Testis (tissue), 3 donors: ENCODE measurements around the gene RGS6. TPM values are rescaled to one million over a fixed set of nuclear protein-coding genes. Genes with fewer than 3 reads are reported as not detected.

ENCODE experiments used
- DNase-seq: peaks from one replicate; pipeline ENCODE4 v3.0.0-alpha.2; 2019
- H3K27ac ChIP-seq, 2 donors: fragments of 200-600 bp; sonication (generic); one replicate each; pipeline ENCODE4 v1.5.1; 2019
- H3K27me3 ChIP-seq: fragments of 200-600 bp; sonication (generic); one replicate; pipeline ENCODE4 v1.5.1; 2019
- H3K36me3 ChIP-seq: fragments of 200-600 bp; sonication (generic); one replicate; pipeline ENCODE4 v1.5.1; 2017; ENCODE audit warnings: low read depth; ENCODE audit errors: missing control alignments
- H3K4me1 ChIP-seq: fragments of 200-600 bp; sonication (generic); one replicate; pipeline ENCODE4 v1.5.1; 2019
- H3K4me3 ChIP-seq, 2 donors: fragments of 200-600 bp; sonication (generic); one replicate each; pipeline ENCODE4 v1.5.1; 2017 to 2019
- H3K9me3 ChIP-seq: fragments of 200-600 bp; sonication (generic); one replicate; pipeline ENCODE4 v1.5.1; 2017
- POLR2A ChIP-seq: fragments of 450-650 bp; IDR thresholded peaks from one replicate; pipeline ENCODE4 v1.6.1; 2017; ENCODE audit warnings: antibody characterized with exemption, mild to moderate bottlenecking, moderate library complexity
- WGBS, 2 donors: methylation state at CpG; one replicate each; pipeline ENCODE4 v1.1.5; 2018; 5-methylcytosine and 5-hydroxymethylcytosine counted together
- intact Hi-C: fragments of 100-400 bp; cut with DNase I; formaldehyde crosslinking; loops from one replicate; pipeline ENCODE4 v1.15.1; 2023; ENCODE audit warnings: low total_unique reads
- polyA plus RNA-seq: library from polyadenylated mRNA; stranded (reverse); fragments of 350-450 nt; fragmentation: Illumina TruSeq; extraction: RNeasy Lipid Tissue Mini Kit (QIAGEN cat#74804); gene quantifications from one replicate; pipeline ENCODE4 v1.2.3, GENCODE V29; 2014; ENCODE audit warnings: low read depth, low replicate concordance; ENCODE audit not compliant: insufficient read depth
- total RNA-seq, 2 donors: library from RNA; depleted of rRNA; stranded (reverse); fragments of >200 nt; gene quantifications; one replicate each; pipeline ENCODE4 v1.2.3, GENCODE V29; 2016
- TF ChIP-seq, protein P1 (sequence below), 3 experiments: fragments of 450-650 bp in 2 of 3; fragments of 200-600 bp in 1 of 3; sonication (generic) in 1 of 3; IDR thresholded peaks; one replicate each; pipeline ENCODE4 v1.5.1; 2016 to 2019; ENCODE audit warnings: antibody characterized with exemption in 3 of 3, mild to moderate bottlenecking in 2 of 3, moderate library complexity in 1 of 3

The RGS6 gene
- total and polyA plus RNA-seq, 3 donors from 2014 or later, result 6.3 to 21.3 (median 16.0) TPM

DNA sequence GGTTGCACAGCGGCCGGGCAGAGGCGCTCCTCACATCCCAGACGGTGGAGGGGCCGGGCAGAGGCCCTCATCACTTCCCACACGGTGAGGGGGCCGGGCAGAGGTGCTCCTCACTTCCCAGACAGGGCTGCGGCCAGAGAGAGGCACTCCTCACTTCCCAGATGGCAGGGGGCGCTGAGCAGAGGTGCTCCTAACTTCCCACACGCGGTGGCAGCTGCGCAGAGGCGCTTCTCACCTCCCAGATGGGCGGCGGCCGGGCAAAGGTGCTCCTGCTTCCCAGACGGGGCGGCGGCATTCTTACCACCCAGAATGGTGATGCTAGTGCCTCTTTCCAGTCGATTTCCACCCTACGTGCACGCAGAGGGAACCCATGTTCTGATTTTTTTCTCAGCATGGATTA lies 304.4 kb downstream of the RGS6 start:
- Histone ChIP-seq H3K9me3 (no peaks in the 10 kb centered on the region), H3K27me3 (no peaks in the 10 kb centered on the region), H3K4me3 (no peak overlapping the region), H3K36me3 (no peaks in the 10 kb centered on the region), H3K27ac (no peak overlapping the region), H3K4me1 (no peaks in the 10 kb centered on the region)
- 79 to 89% methylated on average over 12 to 22 of the region's 22 CpGs for WGBS, 2 donors
- TF ChIP-seq, protein P1, sequence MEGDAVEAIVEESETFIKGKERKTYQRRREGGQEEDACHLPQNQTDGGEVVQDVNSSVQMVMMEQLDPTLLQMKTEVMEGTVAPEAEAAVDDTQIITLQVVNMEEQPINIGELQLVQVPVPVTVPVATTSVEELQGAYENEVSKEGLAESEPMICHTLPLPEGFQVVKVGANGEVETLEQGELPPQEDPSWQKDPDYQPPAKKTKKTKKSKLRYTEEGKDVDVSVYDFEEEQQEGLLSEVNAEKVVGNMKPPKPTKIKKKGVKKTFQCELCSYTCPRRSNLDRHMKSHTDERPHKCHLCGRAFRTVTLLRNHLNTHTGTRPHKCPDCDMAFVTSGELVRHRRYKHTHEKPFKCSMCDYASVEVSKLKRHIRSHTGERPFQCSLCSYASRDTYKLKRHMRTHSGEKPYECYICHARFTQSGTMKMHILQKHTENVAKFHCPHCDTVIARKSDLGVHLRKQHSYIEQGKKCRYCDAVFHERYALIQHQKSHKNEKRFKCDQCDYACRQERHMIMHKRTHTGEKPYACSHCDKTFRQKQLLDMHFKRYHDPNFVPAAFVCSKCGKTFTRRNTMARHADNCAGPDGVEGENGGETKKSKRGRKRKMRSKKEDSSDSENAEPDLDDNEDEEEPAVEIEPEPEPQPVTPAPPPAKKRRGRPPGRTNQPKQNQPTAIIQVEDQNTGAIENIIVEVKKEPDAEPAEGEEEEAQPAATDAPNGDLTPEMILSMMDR (IDR thresholded peaks at IDR 0.05), result no peak
- no peak for TF ChIP-seq POLR2A
- intact Hi-C loops, result no loop called here
- DNase-seq, result no peak

DNA sequence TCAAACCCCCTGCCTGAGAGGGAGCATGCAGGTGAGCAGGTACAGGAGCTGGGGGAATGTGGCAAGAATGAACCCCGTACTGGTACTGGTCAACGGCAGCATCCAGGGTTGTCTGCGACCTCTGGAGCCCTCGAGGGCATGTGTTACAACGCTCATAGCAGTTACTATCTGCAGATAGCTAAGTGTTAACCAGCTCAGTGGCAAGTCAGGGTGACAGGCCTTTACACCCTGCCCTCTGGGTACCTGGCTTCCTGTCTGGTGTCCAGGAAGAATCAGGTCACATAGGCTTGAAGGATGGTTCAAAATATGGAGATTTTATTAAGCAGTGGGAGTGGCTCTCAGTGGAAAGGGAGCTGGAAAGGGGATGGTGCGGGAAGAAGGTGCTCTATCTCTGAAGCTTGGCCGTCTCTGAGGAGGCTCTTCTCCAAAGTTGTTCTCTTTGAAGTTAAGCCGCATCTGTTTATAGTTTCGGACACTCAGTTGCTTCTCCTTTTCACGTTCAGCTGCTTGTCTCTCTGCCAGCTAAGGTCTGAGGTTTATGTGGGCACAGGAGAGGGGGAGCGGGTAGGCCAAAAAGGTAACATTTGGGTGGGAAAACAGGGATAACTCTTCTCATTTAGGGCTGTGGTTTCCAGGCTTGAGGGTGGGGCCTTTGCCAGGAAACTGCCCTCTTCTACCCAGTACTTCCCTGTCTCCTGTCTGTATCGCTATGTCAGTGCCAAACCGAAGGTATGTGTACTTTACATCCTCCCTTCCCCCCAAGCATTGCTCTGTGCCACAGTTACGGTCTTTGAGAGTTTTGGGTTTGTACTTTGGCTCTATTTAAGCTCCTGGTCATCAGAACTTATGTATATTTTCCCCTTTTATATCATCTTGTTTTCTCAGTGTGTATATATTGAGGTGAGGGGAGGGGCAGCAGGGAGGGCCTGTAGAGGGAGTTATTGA lies 305.8 kb downstream of the RGS6 start:
- no peaks in the 10 kb centered on the region for H3K4me1 ChIP-seq
- H3K27me3 ChIP-seq, result no peaks in the 10 kb centered on the region
- TF ChIP-seq, protein P1 (IDR thresholded peaks at IDR 0.05), result no peak
- no peak for TF ChIP-seq POLR2A
- H3K27ac ChIP-seq, result no peak overlapping the region
- H3K4me3 ChIP-seq, result no peak overlapping the region
- H3K9me3 ChIP-seq, result no peaks in the 10 kb centered on the region
- DNase-seq, result no peak
- 78 to 84% methylated on average over 14 of the region's 14 CpGs for WGBS, 2 donors
- intact Hi-C loops, result no loop called here
- no peaks in the 10 kb centered on the region for H3K36me3 ChIP-seq

DNA sequence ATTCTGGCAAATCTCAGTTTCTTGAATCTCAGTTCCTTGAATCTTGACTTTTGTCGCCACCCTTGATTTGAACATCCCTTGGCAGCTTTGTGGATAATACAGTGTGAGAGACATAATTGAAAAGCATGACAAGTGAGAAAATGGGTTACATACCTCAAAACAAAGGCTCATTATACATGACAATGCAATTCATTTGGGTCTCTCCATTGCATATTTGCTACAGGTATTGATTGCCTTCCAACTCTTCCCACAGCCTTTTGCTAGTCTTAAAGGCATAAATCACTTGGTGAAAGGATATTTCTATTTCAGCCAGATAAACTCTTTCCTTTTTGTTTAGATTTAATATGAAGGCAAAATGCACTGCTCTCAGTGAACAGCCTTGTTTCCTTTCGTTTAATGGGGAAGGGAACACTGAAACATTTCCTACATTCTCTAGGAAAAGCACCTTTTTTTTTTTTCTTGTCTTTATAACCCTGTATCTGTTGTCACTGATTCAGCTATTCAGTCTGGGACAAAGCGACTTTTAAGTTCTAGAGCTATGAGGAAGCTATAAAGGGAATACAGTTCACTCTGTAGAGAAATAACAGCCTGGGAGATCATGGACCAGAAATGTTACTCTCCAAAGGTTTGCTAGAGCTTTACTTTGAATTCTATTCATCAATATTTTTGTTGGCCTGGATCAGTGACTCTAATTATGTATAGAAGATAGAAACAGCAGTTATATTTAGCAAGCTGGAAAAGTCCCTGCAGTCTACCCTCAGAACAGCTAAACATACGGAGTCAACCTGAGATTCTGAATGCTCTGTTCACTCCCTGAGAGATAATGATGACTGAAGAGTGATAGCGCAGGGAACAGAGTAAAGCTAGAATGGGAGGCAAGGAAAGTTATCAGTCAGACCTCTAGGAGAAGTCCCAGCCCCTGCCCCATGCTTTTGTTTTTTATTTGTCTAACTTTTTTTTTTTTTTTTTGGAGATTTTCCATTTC lies 311.4 kb downstream of the RGS6 start:
- Histone ChIP-seq H3K27ac (peak overlapping the region in 1 of 2 donors; percentile 15), H3K9me3 (no peaks in the 10 kb centered on the region), H3K27me3 (no peaks in the 10 kb centered on the region), H3K4me3 (no peak overlapping the region), H3K4me1 (peaks cover 2% of the 10 kb centered on the region), H3K36me3 (no peaks in the 10 kb centered on the region)
- 45 to 62% methylated on average over 5 of the region's 5 CpGs for WGBS, 2 donors
- no peak for DNase-seq
- intact Hi-C loops, result no loop called here
- TF ChIP-seq, protein P1 (IDR thresholded peaks at IDR 0.05), result no peak
- no peak for TF ChIP-seq POLR2A

DNA sequence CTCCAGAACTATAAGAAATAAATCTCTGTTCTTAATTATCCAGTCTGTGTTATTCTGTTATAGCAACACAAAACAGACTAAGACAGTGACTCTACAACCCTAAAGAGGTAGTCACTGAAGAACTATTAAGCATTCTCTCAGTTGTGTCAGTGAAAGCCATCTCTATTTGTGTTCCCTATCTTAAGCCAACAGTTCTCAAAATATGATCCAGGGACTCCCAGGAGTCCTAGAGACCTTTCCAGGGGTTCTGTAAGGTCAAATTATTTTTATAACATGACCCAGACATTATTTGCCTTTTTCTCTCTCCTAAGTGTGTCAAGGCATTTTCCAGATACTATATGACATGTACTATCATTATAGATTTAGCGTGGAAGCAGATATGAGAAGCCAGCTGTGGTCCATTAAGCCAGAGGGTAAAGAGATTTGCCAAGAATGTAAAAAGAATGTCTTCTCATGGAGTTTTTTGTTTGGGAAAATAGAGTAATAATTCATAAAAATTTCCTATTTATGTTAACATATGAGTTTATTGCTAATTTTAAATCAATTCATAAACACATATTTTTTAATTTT lies 315.8 kb downstream of the RGS6 start:
- Histone ChIP-seq H3K27me3 (no peaks in the 10 kb centered on the region), H3K9me3 (no peaks in the 10 kb centered on the region), H3K36me3 (no peaks in the 10 kb centered on the region), H3K27ac (no peak overlapping the region), H3K4me3 (no peak overlapping the region), H3K4me1 (peaks cover 2% of the 10 kb centered on the region)
- intact Hi-C loops, result no loop called here
- DNase-seq, result no peak
- no peak for TF ChIP-seq POLR2A
- TF ChIP-seq, protein P1 (IDR thresholded peaks at IDR 0.05), result no peak
- 53 to 60% methylated on average over 1 of the region's 1 CpG for WGBS, 2 donors
